ENCODE data around the gene TBC1D22A.

Gene TBC1D22A

DNA sequence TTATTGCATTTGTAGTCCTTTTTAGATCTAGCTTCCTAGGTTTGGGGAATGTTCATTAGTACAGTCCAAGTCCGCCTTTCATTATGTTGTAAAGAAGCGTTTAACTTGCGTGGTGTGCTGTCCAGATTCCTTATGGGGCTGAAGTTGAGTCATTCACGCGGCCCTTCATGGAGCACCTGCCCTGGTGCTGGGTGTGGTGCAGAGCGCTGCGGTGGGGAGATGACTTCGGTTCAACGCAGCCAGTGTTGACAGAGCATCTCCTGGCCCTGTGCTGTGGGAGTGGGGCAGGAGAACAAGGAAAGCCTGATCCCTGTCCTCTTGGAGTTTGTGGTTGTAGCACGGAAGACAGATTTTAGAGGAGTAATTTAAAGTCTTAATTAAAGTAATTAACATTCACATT lies 152.0 kb downstream of the TBC1D22A start:
- no peak for DNase-seq

GRCh38 chr22:46914916-46915894 lies 152.8 kb downstream of the TBC1D22A start:
- DNase-seq = no peak

GRCh38 chr22:46915950-46916730 lies 153.7 kb downstream of the TBC1D22A start:
- no peak for DNase-seq

GRCh38 chr22:46916886-46917770 lies 154.7 kb downstream of the TBC1D22A start:
- no peak for DNase-seq

DNA sequence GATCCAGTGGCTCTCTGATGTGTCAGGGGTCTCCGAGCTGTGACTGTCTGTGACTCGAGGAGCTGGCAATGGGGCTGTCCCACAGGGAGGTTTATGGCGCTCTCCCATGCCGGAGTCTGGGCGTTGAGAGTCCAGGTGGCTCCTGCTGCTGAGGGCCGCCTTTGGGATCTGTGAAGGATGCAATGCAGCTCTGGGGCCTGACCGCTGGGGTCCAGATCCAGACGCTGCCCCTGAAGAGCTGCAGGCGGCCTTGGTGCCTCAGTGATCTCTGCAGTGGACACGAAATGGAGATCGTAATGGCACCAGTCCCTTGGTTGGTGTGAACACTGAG lies 155.3 kb downstream of the TBC1D22A start:
- DNase-seq = no peak

DNA sequence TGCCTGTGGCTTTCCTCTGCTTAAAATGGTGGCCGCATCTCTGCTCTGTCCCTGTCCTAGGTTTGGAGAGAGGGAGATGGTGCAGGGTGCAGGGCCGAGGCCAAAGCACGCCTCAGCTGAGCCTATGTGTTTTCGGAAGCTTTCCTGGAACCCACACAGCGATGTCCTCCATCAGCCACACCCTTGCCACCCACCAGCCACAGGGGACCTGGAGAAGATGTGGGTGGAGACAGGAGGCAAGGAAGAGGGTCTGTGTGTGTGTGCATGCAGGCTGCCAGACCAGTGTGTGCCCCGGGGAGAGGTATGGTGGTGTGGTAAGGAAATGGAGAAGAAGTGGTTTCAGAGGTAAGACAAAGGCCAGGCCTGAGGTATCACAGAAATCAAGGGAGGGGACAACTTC lies 155.7 kb downstream of the TBC1D22A start:
- no peak for DNase-seq

DNA sequence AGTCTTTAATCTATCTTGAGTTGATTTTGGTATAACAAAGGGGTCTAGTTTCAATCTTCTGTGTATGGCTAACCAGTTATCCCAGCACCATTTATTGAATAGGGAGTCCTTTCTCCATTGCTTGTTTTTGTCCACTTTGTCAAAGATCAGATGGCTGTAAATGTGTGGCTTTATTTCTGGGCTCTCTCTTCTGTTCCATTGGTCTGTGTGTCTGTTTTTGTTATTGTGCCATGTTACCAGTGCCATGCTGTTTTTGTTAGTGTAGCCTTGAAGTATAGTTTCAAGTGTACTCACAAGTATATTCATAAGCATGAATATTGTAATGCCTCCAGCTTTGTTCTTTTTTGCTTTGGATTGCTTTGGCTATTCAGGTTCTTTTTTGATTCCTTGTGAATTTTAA lies 159.6 kb downstream of the TBC1D22A start:
- no peak for DNase-seq

DNA sequence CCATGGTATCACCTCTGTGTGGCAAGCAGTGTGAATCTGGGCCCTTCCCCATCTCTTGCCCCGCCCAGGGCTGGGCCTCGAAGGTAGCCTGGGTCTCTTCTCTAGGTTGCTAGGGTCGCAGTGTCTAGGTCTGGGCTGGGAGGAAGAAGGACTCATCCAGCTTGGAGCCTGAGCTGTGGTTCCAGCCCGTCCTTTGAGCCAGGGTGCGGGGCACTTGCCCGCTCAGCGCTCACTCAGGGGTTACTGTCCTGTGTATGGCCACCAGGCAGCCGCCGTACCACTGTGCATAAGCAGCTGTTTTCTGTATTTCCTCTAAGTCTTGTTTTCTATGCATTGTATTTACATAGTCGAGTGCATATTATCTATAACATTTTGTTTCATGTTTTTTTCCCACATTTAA lies 160.9 kb downstream of the TBC1D22A start:
- DNase-seq = no peak

DNA sequence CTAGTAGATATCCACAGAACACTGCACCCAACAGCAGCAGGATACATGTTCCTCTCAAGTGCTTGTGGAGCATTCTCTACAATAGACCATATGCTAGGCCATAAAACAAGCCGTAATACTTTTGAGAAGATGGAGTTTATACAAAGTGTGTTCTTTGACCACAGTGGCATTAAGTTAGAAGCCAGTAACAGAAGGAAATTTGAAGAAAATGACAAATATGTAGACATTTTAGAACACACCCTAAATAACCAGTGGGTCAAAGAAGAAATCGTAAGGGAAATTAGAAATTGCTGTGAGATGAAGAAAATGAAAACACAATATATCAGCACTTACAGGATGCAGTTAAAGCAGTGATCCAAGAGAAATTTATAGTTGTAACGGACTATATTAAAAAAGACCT lies 163.4 kb downstream of the TBC1D22A start:
- DNase-seq = no peak

GRCh38 chr22:46929046-46929709 lies 166.7 kb downstream of the TBC1D22A start:
- no peak for DNase-seq

GRCh38 chr22:46929710-46930204 lies 167.3 kb downstream of the TBC1D22A start:
- no peak for DNase-seq

DNA sequence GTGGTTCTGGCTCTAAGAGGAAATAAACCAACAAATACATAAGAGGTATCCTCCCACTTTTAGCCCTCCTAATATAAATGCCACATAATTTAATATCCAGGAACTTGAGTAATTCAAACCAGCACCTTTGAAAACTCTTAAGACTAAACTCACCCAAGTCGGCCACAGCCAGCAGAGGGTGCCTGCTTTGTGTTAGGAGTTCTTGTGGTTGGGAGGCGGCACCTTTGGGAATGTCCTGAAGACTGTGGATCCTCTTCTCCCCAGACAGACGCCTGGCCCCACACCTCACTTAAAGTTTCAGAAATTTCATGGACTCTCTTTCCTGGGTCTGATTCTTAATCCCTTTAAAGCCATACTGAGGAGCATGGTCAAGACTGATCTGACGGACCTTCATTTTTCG lies 169.0 kb downstream of the TBC1D22A start:
- DNase-seq = no peak

GRCh38 chr22:46931881-46932280 lies 169.4 kb downstream of the TBC1D22A start:
- DNase-seq = no peak

GRCh38 chr22:46933040-46933930 lies 170.8 kb downstream of the TBC1D22A start:
- peak; percentile 76 for DNase-seq

DNA sequence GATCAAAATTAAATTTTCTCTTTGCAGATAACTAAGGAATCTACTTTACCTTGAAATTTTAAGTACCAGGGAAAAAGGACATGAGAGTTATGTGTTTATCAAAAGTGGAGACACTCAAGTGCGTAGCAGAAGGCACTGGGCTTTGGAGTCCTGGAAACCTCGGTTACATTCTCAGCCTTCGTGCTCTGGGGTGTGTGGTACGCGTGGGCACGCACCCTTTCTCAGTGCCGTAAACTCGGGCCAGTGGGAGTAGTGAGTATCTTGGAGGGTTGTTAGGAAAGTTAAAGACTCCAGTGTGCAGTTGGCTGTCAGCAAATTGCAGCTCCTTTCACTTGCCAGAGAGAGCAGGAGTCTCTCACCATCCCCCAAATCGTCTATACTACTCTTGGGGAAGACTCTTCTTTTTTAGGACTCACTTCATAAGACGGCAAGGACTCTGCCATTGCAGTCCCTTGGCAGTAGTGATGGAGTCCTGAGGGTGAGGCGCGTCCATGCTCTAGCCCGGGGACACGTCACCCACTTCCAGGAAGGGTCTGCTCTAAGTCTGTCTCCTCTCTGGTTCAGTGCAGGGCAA lies 171.8 kb downstream of the TBC1D22A start:
- no peak for DNase-seq

- peak; percentile 89 for DNase-seq
Observed at GRCh38 chr22:46934746-46935491, 172.5 kb downstream of the TBC1D22A start.

GRCh38 chr22:46935506-46936377 lies 173.3 kb downstream of the TBC1D22A start:
- peak; percentile 78 for DNase-seq

GRCh38 chr22:46936378-46936903 lies 174.0 kb downstream of the TBC1D22A start:
- no peak for DNase-seq

- no peak for DNase-seq
Observed at GRCh38 chr22:46937185-46937584, 174.7 kb downstream of the TBC1D22A start.

Measured in inflammatory macrophage treated with lipopolysaccharide for 4 hours (primary cell).